Activated naive CD4-positive, alpha-beta T cell treated with anti-CD3 and anti-CD28 coated beads, Interleukin-2, amount 50 U/mL, for 24 hours (primary cell): ENCODE results near the gene MEIKIN.

Experiments
- H3K27ac Mint-ChIP-seq: one replicate; pipeline ENCODE4 v1.8.0; 2021; ENCODE audit warnings: mild to moderate bottlenecking, mixed read lengths
- H3K27me3 Mint-ChIP-seq: one replicate; pipeline ENCODE4 v1.8.0; 2021; ENCODE audit warnings: mixed read lengths
- H3K36me3 Mint-ChIP-seq: one replicate; pipeline ENCODE4 v1.8.0; 2021; ENCODE audit warnings: mixed read lengths
- H3K4me1 Mint-ChIP-seq: one replicate; pipeline ENCODE4 v1.8.0; 2021; ENCODE audit warnings: mixed read lengths
- H3K4me3 Mint-ChIP-seq: one replicate; pipeline ENCODE4 v1.8.0; 2021; ENCODE audit warnings: mild to moderate bottlenecking, mixed read lengths
- H3K9me3 Mint-ChIP-seq: one replicate; pipeline ENCODE4 v1.8.0; 2021; ENCODE audit warnings: mixed read lengths

The MEIKIN gene, protein sequence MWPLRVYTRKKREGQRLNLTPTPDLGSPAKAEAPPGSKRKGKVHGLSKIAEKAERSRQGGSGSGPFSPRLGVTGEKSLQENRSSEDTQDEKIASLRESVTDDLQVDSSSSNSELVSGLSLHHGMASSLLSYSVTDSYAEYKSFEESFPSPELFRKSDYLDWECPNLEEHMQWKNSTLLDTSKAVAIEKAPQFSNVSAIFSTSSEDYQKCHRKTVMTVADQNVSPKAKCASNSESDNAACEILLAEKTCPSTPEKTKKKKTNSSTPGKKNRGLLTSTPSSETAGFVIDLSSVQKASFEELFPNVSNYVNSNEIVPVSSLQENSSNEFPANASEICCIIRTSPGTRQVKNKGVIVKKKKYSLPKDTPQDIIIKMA

DNA sequence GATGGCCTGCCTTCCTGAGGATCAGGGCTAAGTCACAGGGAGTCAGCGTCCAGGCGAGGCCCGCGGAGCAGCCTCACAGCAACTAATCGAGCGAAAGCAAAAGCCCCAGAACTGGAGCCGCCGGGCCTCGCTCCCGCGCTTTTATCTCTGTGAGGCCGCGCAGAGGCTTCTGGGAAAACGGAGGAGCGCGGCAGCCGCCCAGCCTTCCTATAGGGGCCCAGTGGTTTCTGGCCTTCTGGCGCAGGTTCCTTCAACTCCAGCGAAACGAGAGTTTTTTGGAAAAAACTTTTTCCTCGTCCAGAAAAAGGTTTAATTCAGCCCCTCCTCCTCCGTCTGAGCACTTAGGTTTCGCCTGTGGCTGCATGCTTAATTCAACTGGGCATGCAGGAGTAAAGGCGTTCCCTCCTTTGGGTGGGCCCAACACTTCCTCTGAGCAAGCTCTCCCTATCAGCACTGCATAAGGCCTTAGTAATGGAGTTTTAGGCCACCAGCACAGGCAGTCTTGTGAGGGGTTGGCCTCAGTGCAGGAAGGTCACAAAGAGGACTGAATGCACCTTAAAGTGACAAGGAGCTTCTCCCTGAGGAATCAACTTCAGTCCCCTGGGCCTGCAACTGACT, at the start of gene MEIKIN:
Gene MEIKIN, minus strand, starts transcription at position 113 of the 618 bp plus-strand sequence. CDS start 158 bp downstream, outside the sequence.
- Mint-ChIP-seq H3K27ac (no peak within 1 kb of the TSS), H3K27me3 (no peaks in the 10 kb centered on the region), H3K9me3 (no peaks in the 10 kb centered on the region), H3K4me1 (no peaks in the 10 kb centered on the region), H3K36me3 (peaks cover 14% of the 10 kb centered on the region), H3K4me3 (no peak within 1 kb of the TSS)

DNA sequence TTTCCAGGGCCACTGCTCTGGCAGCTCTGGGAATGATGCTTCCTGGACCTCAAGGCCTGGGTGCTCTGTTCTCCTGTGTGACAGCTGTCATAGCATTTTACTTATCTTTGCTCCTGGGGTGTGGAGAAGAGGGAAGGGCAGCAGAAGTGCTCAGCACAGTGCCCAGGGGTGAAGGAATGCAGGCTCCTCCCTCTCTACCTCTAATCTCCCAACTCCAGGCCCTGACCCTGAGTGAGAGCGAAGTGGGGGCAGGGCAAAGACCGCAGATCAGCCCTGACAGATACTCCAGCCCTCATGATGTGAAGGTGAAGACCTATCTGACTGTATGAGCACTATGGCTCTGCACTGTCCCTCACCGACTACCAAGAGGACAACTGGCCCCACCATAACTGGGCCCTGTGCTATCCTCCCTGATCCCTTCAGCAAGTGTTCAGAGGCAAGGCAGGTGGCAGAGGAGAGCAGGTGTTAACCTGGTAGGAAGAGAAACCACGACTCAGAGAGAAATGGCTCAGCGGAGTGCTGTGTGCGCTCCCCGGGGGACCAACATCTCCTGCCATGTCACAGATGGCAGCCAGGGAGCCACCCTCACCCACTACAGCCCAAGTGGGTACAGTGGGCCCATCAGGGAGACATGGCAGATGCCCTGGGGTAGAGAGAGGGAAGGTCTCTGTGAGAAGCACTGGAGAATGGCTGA, 49.2 kb upstream of the MEIKIN start:
- Mint-ChIP-seq H3K27me3 (no peaks in the 10 kb centered on the region), H3K4me3 (no peak overlapping the region), H3K9me3 (no peaks in the 10 kb centered on the region), H3K36me3 (no peaks in the 10 kb centered on the region), H3K27ac (no peak overlapping the region), H3K4me1 (peaks cover 31% of the 10 kb centered on the region)

DNA sequence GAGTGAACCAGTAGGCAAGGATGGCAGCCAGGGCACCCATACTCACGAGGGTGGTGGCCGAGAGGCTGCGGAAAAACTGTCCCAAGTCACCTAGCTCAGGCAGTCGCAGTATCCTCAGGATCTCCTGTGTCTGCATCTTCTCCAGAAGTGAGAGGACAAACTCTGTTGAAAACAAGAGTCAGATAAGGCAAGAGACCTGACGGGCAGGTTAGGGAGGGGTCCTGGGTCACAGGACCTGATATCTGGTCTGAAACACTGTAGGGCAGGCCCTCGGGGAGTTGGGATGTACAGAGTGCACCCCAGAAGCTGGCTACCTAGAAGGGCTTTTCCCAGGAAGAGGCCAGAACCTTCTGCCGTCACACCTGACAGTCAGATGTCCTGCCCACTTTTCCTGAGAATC, 48.6 kb upstream of the MEIKIN start:
- Mint-ChIP-seq H3K4me1 (peaks cover 25% of the 10 kb centered on the region), H3K27me3 (no peaks in the 10 kb centered on the region), H3K36me3 (no peaks in the 10 kb centered on the region), H3K27ac (no peak overlapping the region), H3K9me3 (no peaks in the 10 kb centered on the region), H3K4me3 (no peak overlapping the region)

DNA sequence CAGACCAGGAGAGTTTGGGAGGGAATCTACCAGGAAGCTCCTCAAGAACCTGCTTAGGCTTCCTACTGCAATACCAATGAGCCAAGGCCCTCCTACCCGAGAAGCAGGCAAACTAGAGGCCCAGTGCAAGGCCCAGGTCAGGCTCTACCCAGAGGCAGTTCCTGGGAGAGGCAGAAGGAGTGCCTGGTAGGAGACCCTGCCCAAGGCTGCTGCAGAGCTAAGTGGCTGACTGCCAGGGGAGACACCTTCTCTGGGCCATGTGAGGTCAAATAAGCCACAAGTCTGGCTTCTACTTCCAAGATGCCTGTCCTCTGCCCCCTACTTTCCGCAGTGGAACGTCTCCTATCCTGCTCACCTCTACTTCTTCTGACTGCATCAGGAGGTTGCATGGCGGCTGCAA, 48.2 kb upstream of the MEIKIN start:
- peaks cover 21% of the 10 kb centered on the region for H3K4me1 Mint-ChIP-seq
- no peaks in the 10 kb centered on the region for H3K27me3 Mint-ChIP-seq
- no peak overlapping the region for H3K27ac Mint-ChIP-seq
- no peaks in the 10 kb centered on the region for H3K36me3 Mint-ChIP-seq
- H3K9me3 Mint-ChIP-seq, result no peaks in the 10 kb centered on the region
- no peak overlapping the region for H3K4me3 Mint-ChIP-seq

DNA sequence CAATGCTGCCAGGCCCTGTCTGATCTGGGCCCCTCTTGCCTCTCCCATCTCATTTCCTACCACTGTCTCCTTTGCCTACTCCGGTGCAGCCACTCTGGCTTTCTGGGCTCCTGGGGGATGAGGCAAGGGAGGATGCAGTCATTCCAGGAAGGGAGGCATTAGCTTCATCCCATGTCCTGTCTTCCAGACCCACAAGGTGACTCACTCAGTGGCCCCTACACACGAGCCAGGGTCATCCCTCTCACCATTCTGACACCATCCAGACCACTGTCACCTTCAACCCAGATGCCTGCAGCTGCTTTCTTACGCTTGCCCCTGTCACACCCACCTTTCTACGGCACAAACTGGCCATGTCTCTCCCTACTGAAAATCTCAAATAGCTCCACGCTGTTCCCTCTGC, 46.9 kb upstream of the MEIKIN start:
- H3K4me1 Mint-ChIP-seq, result peaks cover 10% of the 10 kb centered on the region
- H3K27me3 Mint-ChIP-seq, result no peaks in the 10 kb centered on the region
- no peak overlapping the region for H3K4me3 Mint-ChIP-seq
- no peak overlapping the region for H3K27ac Mint-ChIP-seq
- H3K36me3 Mint-ChIP-seq, result no peaks in the 10 kb centered on the region
- H3K9me3 Mint-ChIP-seq, result no peaks in the 10 kb centered on the region

DNA sequence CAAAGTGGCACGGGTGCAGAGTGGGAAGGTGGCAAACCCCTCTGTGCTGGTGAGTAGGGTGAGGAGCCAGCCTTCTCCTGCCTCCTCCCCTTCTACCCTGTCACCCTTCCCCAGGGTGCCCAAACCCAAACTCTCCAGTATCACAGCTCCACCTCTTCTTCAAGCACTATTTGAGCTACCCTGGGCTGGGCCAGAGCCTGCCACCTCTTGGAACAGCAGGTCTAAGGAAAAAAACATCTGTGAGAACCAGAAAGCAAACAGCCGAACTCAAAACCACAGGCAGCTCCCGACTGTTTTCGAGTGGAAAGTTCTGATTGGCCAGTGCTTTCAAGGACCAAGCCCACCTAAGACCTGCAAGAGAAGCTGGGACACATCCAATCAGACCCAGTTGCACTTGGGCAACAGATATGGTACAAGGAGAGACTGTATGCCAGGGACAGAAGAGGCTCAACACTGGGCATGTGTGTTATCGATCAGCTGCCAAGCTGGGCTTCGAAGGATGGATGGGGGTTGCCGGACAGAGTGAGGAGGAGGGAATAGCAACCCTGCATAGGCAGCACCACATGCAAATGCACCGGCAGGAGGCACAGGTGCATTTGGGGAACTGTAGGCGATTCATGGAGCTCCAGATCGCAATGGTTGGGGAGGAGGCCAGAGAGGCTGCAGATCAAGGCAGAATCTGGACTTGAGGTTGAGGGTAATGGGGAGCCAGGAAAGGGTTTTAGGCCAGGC, 46.3 kb upstream of the MEIKIN start:
- Mint-ChIP-seq H3K9me3 (no peaks in the 10 kb centered on the region), H3K4me3 (no peak overlapping the region), H3K27me3 (no peaks in the 10 kb centered on the region), H3K36me3 (no peaks in the 10 kb centered on the region), H3K27ac (no peak overlapping the region), H3K4me1 (peaks cover 5% of the 10 kb centered on the region)

DNA sequence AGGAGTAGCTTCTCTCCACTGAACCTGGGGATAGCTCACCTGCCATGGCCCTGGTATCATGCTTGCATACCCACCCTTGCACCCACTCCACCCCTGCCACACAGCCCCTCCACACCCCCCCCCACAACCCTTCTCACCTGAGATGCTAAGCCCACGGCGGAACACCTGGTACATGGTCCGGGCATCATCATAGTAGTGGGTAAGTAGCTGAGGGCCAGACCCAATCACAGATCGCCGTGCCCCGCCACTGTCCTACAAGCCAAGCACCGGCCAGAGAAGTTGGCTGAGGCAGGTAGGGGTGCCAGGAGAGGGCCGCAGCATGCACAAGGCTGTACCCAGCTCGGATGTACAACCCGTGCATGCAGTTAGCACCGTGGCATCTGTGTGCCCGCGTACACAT, 45.3 kb upstream of the MEIKIN start:
- Mint-ChIP-seq H3K9me3 (no peaks in the 10 kb centered on the region), H3K36me3 (no peaks in the 10 kb centered on the region), H3K4me3 (no peak overlapping the region), H3K27ac (peak overlapping the region; percentile 33), H3K4me1 (no peaks in the 10 kb centered on the region), H3K27me3 (no peaks in the 10 kb centered on the region)

DNA sequence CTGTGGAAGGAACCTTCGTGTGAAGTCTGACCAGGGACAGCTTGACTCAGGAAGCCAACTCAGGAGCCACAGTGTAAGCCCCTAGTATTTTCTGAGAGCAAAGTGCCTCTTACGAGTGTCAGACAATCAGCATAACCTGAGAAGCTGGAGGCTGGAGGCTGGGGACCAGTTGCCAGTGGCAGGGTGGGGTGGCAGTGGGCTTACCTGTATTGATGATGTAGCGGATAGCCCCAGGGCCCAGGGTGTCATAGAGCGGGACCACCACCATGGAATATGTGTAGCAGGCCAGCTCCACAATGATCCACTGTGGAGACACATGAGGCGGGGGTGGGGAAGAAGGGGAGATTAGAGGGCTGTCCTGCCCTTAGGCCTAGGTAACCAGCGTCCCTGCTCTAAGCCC, 43.1 kb upstream of the MEIKIN start:
- no peak overlapping the region for H3K27ac Mint-ChIP-seq

DNA sequence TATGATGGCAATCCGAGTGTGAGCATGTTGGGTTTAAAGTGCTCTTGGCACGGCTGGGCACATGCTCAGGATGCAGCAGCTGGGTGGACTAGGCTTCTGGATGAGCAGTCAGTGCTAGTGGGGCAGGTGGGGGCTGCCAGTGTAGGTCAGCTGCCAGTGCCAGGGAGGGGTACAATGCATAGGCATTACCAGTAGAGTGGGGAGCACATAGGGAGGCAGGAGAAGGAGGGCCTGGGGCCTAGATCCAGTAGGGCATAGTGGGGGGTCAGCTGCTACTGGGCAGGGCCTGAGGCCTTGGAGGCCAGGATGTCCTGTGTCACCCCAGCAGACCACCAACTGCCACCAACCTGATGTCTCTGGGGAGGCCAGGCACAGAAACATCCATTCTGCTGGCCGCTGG, 41.8 kb upstream of the MEIKIN start:
- Mint-ChIP-seq H3K27ac (peak overlapping the region; percentile 57), H3K36me3 (no peaks in the 10 kb centered on the region), H3K4me3 (no peak overlapping the region), H3K4me1 (peaks cover 4% of the 10 kb centered on the region), H3K27me3 (no peaks in the 10 kb centered on the region), H3K9me3 (no peaks in the 10 kb centered on the region)

More for the DNA sequence above, 43.1 kb upstream of the MEIKIN start:
- Mint-ChIP-seq H3K4me3 (no peak overlapping the region), H3K4me1 (peaks cover 4% of the 10 kb centered on the region), H3K9me3 (no peaks in the 10 kb centered on the region), H3K27me3 (no peaks in the 10 kb centered on the region), H3K36me3 (no peaks in the 10 kb centered on the region)

DNA sequence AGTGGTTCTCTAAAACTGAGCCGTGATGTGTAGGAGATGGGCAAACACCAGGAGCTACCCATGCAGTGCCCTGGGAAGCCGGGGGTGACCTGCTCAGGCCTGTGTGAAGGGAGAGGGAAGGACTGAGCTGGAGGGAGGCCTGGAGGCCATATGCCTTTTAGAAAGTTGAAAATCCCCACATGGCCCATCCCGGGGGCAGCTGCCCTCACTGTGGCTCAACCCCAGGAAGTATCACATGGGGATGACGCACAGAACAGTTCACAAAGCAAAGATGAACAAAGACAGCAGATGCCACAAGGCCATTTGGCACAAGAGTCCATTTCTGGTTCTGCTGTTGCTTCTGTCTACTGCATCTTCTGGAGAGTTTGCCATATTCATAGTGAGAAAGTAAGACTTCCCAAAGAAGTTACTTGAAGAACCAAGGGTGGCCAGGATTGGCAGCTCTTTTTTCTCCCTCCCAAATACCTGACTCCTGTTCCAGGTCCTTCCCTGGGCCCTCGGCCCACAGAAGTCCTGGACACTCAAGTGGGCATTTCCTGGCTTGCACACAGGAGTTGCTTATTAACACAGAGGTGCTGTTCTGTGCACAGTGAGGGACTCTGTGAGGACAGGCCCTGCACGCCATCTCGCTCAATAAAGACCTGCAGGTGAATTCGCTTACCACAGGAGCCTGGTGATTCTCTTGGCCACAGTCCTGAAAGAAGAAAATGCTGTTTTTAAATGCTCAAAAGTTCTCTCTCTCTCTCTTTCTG, 40.9 kb upstream of the MEIKIN start:
- Mint-ChIP-seq H3K9me3 (no peaks in the 10 kb centered on the region), H3K27ac (no peak overlapping the region), H3K4me3 (no peak overlapping the region), H3K4me1 (peaks cover 4% of the 10 kb centered on the region), H3K27me3 (no peaks in the 10 kb centered on the region), H3K36me3 (no peaks in the 10 kb centered on the region)

DNA sequence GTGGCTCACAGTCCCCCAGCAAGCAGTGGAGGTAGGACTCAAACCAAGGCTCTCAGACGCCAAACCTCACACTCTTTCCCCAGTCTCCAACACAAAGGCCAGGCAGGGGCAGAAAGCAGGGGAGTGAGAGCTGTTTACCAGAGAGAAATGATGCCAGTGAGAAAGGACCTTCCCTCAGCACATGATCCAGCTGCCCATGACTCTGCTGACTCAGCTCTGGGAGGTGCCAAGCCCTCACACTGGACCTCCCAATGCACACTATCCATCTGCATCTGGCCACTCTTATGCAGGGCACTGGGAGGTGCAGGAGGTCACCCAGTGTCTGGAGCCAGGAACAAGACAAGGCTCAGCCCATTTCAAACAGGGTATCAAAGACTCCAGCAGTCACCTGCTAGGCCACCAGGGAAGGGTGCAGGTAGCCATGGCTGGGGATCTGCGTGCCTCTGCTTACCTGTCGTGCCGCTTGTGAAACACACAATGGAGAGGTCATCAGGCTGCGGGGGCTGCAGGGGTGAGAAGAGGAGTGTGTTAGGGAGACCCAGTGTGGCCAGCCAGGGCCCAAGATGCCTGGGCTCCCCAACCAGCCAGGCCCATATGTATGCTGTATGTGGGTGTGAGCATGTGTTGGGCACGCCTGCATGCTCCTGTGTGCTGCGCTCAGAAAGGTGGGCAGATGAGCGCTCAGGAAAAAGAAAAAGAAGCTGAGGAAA, 39.6 kb upstream of the MEIKIN start:
- H3K4me1 Mint-ChIP-seq, result peaks cover 4% of the 10 kb centered on the region
- H3K27me3 Mint-ChIP-seq, result no peaks in the 10 kb centered on the region
- H3K4me3 Mint-ChIP-seq, result no peak overlapping the region
- no peaks in the 10 kb centered on the region for H3K36me3 Mint-ChIP-seq
- no peaks in the 10 kb centered on the region for H3K9me3 Mint-ChIP-seq
- H3K27ac Mint-ChIP-seq, result no peak overlapping the region

DNA sequence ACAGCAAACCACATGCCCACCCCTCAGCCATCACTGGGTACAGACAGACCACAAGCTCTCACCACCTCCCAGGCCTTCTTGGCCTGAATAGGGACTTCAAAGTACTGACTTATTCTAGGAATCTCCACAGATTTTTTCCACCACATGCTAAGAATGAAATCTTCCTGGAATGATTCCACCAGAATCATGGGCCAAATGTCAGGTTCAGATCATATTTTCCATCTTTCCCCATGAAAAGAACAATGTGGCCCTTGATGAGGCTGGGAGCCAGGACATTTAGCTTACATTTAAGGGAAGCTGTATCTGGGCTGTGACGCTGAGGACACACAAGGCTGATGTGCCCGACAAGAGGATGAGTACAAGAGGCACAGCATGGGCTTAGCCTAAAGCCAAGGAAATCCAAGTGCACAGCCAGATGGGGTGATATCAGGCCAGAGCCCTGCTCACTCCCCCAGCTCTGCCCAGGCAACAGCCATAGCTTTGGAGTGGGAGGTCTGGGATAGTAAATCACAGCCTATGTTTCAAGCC, 37.8 kb upstream of the MEIKIN start:
- no peaks in the 10 kb centered on the region for H3K9me3 Mint-ChIP-seq
- no peak overlapping the region for H3K27ac Mint-ChIP-seq
- no peak overlapping the region for H3K4me3 Mint-ChIP-seq
- no peaks in the 10 kb centered on the region for H3K36me3 Mint-ChIP-seq
- peaks cover 4% of the 10 kb centered on the region for H3K4me1 Mint-ChIP-seq
- no peaks in the 10 kb centered on the region for H3K27me3 Mint-ChIP-seq

DNA sequence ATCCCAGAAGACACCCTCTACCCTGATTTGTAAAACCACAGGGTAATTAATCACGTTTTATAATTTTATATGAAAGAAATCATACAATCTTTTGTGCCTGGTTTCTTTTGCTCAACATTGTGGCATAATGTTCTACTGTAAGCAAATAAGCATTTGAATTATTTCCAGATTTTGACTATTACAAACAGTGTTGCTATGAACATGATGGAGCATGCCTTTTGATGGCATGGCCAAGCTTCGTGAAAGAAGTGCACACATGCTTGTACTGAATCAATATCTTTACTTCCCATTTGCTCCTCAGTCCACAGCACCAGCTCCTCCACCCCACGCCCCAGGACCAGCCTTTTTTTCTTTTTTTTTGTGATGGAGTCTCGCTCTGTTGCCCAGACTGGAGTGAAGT, 36.1 kb upstream of the MEIKIN start:
- no peaks in the 10 kb centered on the region for H3K36me3 Mint-ChIP-seq
- no peak overlapping the region for H3K4me3 Mint-ChIP-seq
- H3K27ac Mint-ChIP-seq, result no peak overlapping the region
- H3K9me3 Mint-ChIP-seq, result no peaks in the 10 kb centered on the region
- H3K4me1 Mint-ChIP-seq, result peaks cover 21% of the 10 kb centered on the region
- H3K27me3 Mint-ChIP-seq, result no peaks in the 10 kb centered on the region

DNA sequence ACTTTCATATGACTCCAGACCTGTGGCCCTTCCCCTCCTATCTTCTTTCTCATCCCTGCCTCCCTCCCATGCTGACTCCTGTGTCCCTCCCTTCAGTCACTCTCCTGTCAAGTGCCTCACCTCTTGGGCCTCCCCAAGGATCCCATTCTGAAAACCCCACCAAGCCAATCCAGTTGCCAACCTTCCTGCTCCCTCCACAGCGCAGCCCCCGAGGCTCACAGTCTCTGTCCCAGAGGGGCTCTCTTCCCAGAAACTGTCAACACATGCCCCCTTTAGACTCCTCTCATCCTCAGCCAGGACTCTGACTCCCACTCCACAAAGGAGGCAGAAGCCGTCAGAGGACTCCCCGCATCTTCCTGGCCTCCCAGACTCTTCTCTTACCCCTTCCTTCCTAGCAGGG, 35.2 kb upstream of the MEIKIN start:
- Mint-ChIP-seq H3K27ac (peak overlapping the region; percentile 26), H3K36me3 (no peaks in the 10 kb centered on the region), H3K9me3 (no peaks in the 10 kb centered on the region), H3K4me1 (peaks cover 29% of the 10 kb centered on the region), H3K27me3 (no peaks in the 10 kb centered on the region), H3K4me3 (no peak overlapping the region)
